Cardiac septum (tissue), 1 donor: ENCODE results near the gene DPYD. TPM values are rescaled to one million over a fixed set of nuclear protein-coding genes. Genes with fewer than 3 reads are reported as not detected.

Experiments
- DNase-seq: peaks from one replicate; pipeline ENCODE4 v3.0.0-alpha.2; 2020; ENCODE audit warnings: low spot score
- intact Hi-C: fragments of 100-400 bp; cut with DNase I; formaldehyde crosslinking; loops from one replicate; pipeline ENCODE4 v1.14.0; 2022
- total RNA-seq: library from RNA; stranded (reverse); fragmentation: NEBNext Ultra II Directional; extraction: Animal tissue kit (Norgen Biotek cat#: 25700); gene quantifications from one replicate; pipeline ENCODE4 v1.2.1, GENCODE V29; 2021
- donor health status: DM: no; HTN: no; CAD: no.

DPYD gene
- total RNA-seq, 1 donor from 2014 or later: 7.3 TPM

DNA sequence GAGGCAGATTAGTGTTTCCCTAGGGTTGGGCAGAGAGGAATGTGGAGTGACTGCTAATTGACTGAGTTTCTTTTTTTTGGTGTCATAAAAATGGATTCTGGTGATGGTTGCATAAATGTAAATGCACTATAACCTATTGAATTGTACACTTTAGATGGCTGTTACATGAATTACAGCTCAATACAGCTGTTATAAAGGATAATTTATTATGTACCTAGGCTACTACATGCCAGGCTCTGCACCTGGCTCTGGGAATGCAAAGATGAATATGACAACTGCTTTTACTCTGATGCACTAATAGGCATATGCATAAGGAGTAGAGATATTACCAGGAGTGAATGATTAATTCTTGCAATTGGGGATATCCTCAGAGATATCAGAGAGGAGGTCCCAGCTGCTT lies 854.0 kb downstream of the DPYD start:
- intact Hi-C loops: no loop called here
- no peak for DNase-seq

GRCh38 chr1:97063532-97063931 lies 857.3 kb downstream of the DPYD start:
- intact Hi-C loops: no loop called here

GRCh38 chr1:97061604-97062003 lies 859.2 kb downstream of the DPYD start:
- intact Hi-C loops: no loop called here
- DNase-seq: no peak

More at GRCh38 chr1:97063532-97063931, 857.3 kb downstream of the DPYD start:
- DNase-seq: no peak

DNA sequence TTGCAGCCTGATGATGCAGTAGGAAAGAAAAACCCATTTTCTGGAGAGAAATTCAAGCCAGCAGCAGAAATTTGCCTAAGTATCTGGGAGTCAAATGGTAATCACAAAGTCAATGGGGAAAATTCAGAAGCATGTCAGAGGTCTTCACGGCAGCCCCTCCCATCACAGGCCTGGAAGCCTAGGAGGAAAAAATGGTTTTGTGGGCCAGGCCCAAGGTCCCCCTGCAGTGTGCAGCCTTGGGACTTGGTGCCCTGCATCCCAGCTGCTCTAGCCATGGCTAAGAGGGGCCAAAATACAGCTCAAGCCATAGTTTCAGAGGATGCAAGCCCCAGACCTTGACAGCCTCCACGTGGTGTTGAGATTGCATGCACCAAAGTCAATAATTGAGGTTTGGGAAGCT lies 864.4 kb downstream of the DPYD start:
- intact Hi-C loops: no loop called here
- DNase-seq: no peak

- intact Hi-C loops: no loop called here
- no peak for DNase-seq
These were observed 867.6 kb downstream of the DPYD start for GRCh38 chr1:97053268-97053667.

GRCh38 chr1:97051823-97052222 lies 869.0 kb downstream of the DPYD start:
- intact Hi-C loops: no loop called here
- DNase-seq: no peak

GRCh38 chr1:97050506-97050905 lies 870.3 kb downstream of the DPYD start:
- intact Hi-C loops: no loop called here
- no peak for DNase-seq

- no peak for DNase-seq
- intact Hi-C loops: no loop called here
These were observed 873.4 kb downstream of the DPYD start for GRCh38 chr1:97047421-97047793.

- DNase-seq: no peak
- intact Hi-C loops: no loop called here
These were observed 873.9 kb downstream of the DPYD start for GRCh38 chr1:97046765-97047420.

- intact Hi-C loops: no loop called here
- DNase-seq: no peak
These were observed 876.6 kb downstream of the DPYD start for GRCh38 chr1:97044159-97044760.

- DNase-seq: no peak
- intact Hi-C loops: no loop called here
These were observed 878.3 kb downstream of the DPYD start for GRCh38 chr1:97042551-97042950.

GRCh38 chr1:97041026-97041425 lies 879.8 kb downstream of the DPYD start:
- intact Hi-C loops: no loop called here
- DNase-seq: no peak

DNA sequence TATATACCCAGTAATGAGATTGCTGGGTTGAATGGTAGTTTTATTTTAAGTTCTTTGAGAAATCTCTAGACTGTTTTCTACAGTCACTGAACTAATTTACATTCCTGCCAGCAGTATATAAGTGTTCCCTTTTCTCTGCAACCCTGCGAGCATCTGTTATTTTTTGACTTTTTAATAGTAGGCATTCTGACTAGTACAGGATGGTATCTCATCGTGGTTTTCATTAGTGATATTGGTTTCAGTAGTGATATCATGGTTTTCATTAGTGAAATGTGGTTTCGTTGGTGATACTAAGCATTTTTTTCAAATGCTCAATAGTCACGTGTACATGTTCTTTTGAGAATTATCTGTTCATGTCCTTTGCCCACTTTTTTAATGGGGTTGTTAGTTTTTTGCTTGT lies 882.4 kb downstream of the DPYD start:
- intact Hi-C loops: no loop called here
- no peak for DNase-seq

DNA sequence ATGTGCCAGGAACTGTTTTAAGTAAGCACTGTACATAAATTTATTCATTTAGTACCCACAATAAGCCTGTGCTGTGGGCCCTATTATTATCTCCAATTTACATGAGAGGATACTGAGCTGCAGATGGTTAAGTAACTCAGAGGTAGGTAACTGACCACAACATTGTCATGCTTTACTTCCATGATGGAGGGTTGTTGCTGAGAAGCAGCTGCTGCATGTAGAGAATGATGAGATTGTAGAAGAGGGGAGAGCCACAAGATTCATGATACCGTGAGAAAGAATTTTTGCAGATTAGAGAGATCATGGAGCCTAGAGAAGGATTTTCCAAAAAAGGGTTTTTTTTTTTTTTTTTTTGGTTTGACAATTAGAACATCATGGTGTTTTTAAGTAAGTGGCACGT lies 886.2 kb downstream of the DPYD start:
- intact Hi-C loops: no loop called here

DNA sequence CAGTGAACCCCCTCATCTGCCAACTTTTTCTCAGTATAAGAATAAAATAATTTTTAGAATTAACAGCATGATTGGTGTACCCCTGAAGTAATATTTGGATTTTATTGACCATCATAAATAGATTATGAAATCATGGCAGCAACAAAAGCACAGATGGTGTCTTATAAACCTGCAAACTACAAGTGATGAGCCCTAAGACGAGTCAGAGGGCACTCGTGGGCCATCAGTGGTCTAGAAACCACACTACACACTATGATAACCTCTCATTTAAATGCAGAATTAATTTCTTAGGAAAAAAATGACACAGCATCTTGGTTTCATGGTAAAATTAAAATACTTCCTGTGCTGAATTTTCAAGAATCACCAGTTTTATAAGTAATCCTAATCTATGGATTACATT lies 886.9 kb downstream of the DPYD start:
- no peak for DNase-seq
- intact Hi-C loops: no loop called here

More for the DNA sequence above, 886.2 kb downstream of the DPYD start:
- no peak for DNase-seq
